Measurements from ENCODE around the gene MRPL9. TPM values are rescaled to one million over a fixed set of nuclear protein-coding genes. Genes with fewer than 3 reads are reported as not detected.

Gene MRPL9
- total RNA-seq, 2 experiments from 2014 or later, result 152 to 164 TPM

DNA sequence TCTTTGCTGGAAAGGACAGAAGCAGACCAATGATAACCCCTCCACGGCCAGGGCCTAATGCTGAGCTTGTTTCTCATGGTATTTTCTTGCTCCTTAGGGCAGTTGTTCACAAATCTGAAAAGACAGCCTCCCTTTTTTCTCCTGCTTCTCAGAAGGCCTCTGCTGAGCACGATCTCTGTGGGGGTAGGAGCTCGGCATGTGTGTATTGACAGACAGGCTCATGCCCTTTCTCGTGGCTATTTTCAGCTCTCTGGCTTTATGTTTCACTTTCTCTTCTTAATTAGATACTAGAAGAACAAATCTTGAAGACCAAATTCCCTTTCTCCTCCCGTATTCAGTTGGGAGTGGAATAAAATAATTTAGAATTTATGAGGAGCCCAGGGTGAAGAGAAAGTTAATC is 42.7 kb downstream of the MRPL9 start:
- CTCF ChIA-PET, result interaction anchor here (1.1 kb wide), 2 partner anchors 14 to 15 kb away, joined by 3 read pairs; no protein-coding TSS in a partner anchor
- H3K27ac ChIP-seq (ENCODE audit: low read depth in 1 of 2, low read length in 2 of 2), result no peak overlapping the region
- TF ChIP-seq, protein P1, sequence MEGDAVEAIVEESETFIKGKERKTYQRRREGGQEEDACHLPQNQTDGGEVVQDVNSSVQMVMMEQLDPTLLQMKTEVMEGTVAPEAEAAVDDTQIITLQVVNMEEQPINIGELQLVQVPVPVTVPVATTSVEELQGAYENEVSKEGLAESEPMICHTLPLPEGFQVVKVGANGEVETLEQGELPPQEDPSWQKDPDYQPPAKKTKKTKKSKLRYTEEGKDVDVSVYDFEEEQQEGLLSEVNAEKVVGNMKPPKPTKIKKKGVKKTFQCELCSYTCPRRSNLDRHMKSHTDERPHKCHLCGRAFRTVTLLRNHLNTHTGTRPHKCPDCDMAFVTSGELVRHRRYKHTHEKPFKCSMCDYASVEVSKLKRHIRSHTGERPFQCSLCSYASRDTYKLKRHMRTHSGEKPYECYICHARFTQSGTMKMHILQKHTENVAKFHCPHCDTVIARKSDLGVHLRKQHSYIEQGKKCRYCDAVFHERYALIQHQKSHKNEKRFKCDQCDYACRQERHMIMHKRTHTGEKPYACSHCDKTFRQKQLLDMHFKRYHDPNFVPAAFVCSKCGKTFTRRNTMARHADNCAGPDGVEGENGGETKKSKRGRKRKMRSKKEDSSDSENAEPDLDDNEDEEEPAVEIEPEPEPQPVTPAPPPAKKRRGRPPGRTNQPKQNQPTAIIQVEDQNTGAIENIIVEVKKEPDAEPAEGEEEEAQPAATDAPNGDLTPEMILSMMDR (IDR thresholded peaks at IDR 0.05), result no peak
- no peaks in the 10 kb centered on the region for H3K36me3 Mint-ChIP-seq (ENCODE audit: low read depth)
- intact Hi-C loops (cut with DNase I, micrococcal nuclease), result no loop called here
- H3K4me1 ChIP-seq (ENCODE audit: insufficient read depth, low read length), result peaks cover 25% of the 10 kb centered on the region
- POLR2A ChIA-PET, result interaction anchor here (0.6 to 1.6 kb wide), 3 partner anchors 43 to 836 kb away, joined by 3 to 7 read pairs (median 3); partner anchors contain the start of genes CGN and MRPL9
- H3K36me3 ChIP-seq (ENCODE audit: insufficient read depth, low read length), result no peaks in the 10 kb centered on the region
- H3K9me3 ChIP-seq (ENCODE audit: control insufficient read depth in 1 of 2, insufficient read depth in 1 of 2, low read length in 2 of 2), result peaks cover 0 to 5% of the 10 kb centered on the region in 2 experiments
- no peak for ATAC-seq (ENCODE audit: poor library complexity)
- H3K27ac Mint-ChIP-seq, result no peak overlapping the region
- peak in 2 of 14 experiments; percentile 12 to 25 for DNase-seq
- H3K27me3 ChIP-seq (ENCODE audit: control insufficient read depth in 1 of 2, insufficient read depth in 2 of 2, low read length in 2 of 2), result peaks cover 49 to 50% of the 10 kb centered on the region in 2 experiments
- H3K4me3 Mint-ChIP-seq, result peak overlapping the region; percentile 81
- peak overlapping the region; percentile 56 for H3K4me3 ChIP-seq (ENCODE audit: low read length)
- H3K27me3 Mint-ChIP-seq, result peaks cover 85% of the 10 kb centered on the region
- peaks cover 34% of the 10 kb centered on the region for H3K4me1 Mint-ChIP-seq (ENCODE audit: low read depth)
- no peaks in the 10 kb centered on the region for H3K9me3 Mint-ChIP-seq

DNA sequence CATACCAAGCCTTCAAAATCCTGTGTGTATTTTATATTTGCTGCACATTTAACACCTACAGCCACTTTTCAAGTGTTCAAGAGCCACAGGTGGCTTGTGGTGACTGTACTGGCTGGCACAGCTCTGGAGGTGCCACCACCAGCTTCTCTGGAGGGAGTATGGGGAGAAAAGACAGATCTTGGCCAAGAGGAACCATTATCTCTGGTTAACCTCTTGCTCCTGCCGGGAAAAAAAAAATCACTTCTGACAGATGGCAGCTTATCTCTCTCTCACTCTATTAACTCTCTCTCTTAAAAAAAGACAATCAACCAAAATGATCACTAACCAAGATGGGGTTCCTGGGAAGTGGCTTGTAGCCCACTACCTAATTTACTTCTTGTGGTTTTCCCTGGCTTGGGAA is 43.2 kb downstream of the MRPL9 start:
- no peak overlapping the region for H3K27ac ChIP-seq (ENCODE audit: low read depth in 1 of 2, low read length in 2 of 2)
- CTCF ChIA-PET, result interaction anchor here (1.1 kb wide), 2 partner anchors 15 kb away, joined by 3 read pairs; no protein-coding TSS in a partner anchor
- DNase-seq (no peak), ATAC-seq (ENCODE audit: poor library complexity) (no peak)
- intact Hi-C loops (cut with DNase I, micrococcal nuclease), result no loop called here
- peaks cover 52 to 54% of the 10 kb centered on the region in 2 experiments for H3K27me3 ChIP-seq (ENCODE audit: control insufficient read depth in 1 of 2, insufficient read depth in 2 of 2, low read length in 2 of 2)
- Mint-ChIP-seq H3K4me3 (peak overlapping the region; percentile 81), H3K27ac (no peak overlapping the region), H3K9me3 (no peaks in the 10 kb centered on the region), H3K36me3 (ENCODE audit: low read depth) (no peaks in the 10 kb centered on the region), H3K27me3 (peaks cover 85% of the 10 kb centered on the region), H3K4me1 (ENCODE audit: low read depth) (peaks cover 34% of the 10 kb centered on the region)
- no peaks in the 10 kb centered on the region for H3K36me3 ChIP-seq (ENCODE audit: insufficient read depth, low read length)
- POLR2A ChIA-PET, result interaction anchor here (1.0 to 1.6 kb wide), 2 partner anchors 43 to 209 kb away, joined by 3 to 7 read pairs; partner anchors contain the start of genes CGN and MRPL9
- no peak overlapping the region for H3K4me3 ChIP-seq (ENCODE audit: low read length)
- peaks cover 0 to 5% of the 10 kb centered on the region in 2 experiments for H3K9me3 ChIP-seq (ENCODE audit: control insufficient read depth in 1 of 2, insufficient read depth in 1 of 2, low read length in 2 of 2)
- peaks cover 25% of the 10 kb centered on the region for H3K4me1 ChIP-seq (ENCODE audit: insufficient read depth, low read length)
- TF ChIP-seq, protein P1 (IDR thresholded peaks at IDR 0.05), result no peak

DNA sequence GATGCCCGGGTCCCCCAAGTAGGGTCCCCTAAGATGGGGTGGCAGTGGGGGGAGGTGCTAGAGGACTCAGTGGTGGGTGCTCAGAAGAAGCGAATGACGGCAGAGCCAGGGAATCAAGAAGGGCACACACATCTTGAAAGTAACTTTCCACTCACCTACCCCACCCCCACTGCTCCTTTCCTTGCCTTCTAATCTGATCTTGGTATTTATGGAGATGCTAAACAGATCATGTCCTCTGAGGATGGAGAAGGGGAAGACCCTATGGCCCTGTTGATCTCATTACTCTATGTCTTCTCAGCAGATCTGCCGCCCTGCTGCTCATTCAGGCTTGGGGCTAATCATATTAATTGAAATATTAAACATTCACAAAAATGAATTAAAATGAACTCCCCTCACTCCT is 44.6 kb downstream of the MRPL9 start:
- Histone ChIP-seq H3K36me3 (ENCODE audit: insufficient read depth, low read length) (no peaks in the 10 kb centered on the region), H3K4me1 (ENCODE audit: insufficient read depth, low read length) (peaks cover 25% of the 10 kb centered on the region), H3K9me3 (ENCODE audit: control insufficient read depth in 1 of 2, insufficient read depth in 1 of 2, low read length in 2 of 2) (peaks cover 0 to 5% of the 10 kb centered on the region in 2 experiments), H3K4me3 (ENCODE audit: low read length) (no peak overlapping the region), H3K27ac (ENCODE audit: low read depth in 1 of 2, low read length in 2 of 2) (no peak overlapping the region), H3K27me3 (ENCODE audit: control insufficient read depth in 1 of 2, insufficient read depth in 2 of 2, low read length in 2 of 2) (peaks cover 50 to 56% of the 10 kb centered on the region in 2 experiments)
- Mint-ChIP-seq H3K4me3 (no peak overlapping the region), H3K27ac (no peak overlapping the region), H3K4me1 (ENCODE audit: low read depth) (peaks cover 34% of the 10 kb centered on the region), H3K9me3 (no peaks in the 10 kb centered on the region), H3K27me3 (peaks cover 88% of the 10 kb centered on the region), H3K36me3 (ENCODE audit: low read depth) (no peaks in the 10 kb centered on the region)
- POLR2A ChIA-PET, result no interaction called here
- CTCF ChIA-PET, result no interaction called here
- intact Hi-C loops (cut with DNase I, micrococcal nuclease), result no loop called here
- DNase-seq (no peak), ATAC-seq (ENCODE audit: poor library complexity) (no peak)
- TF ChIP-seq, protein P1 (IDR thresholded peaks at IDR 0.05), result no peak
